ACC112 (cell line): ENCODE measurements around the gene KRTAP13-4.

Experiments
- H2AFZ ChIP-seq: fragments of 200-600 bp; sonication (generic); one replicate; pipeline ENCODE4 v1.6.0; 2017; ENCODE audit warnings: antibody characterized with exemption, low read length; ENCODE audit not compliant: unreplicated experiment
- H3K27ac ChIP-seq: fragments of 200-600 bp; sonication (generic); 2 replicates; pipeline ENCODE4 v1.5.1; 2014; ENCODE audit warnings: low read depth, mild to moderate bottlenecking, antibody characterized with exemption, low read length, moderate library complexity
- H3K27me3 ChIP-seq: fragments of 200-600 bp; sonication (generic); 2 replicates; pipeline ENCODE4 v1.6.1; 2014; ENCODE audit warnings: mild to moderate bottlenecking, antibody characterized with exemption, low read length, moderate library complexity, mixed read lengths; ENCODE audit not compliant: insufficient read depth
- H3K36me3 ChIP-seq: fragments of 200-600 bp; sonication (generic); 2 replicates; pipeline ENCODE4 v1.6.1; 2016; ENCODE audit warnings: mild to moderate bottlenecking, antibody characterized with exemption, low read length, moderate library complexity, mixed read lengths; ENCODE audit not compliant: insufficient read depth
- H3K4me1 ChIP-seq: fragments of 200-600 bp; sonication (generic); one replicate; pipeline ENCODE4 v1.6.1; 2016; ENCODE audit warnings: low read length, mixed read lengths; ENCODE audit not compliant: insufficient read depth, unreplicated experiment, control insufficient read depth
- H3K4me3 ChIP-seq: fragments of 200-600 bp; sonication (generic); 2 replicates; pipeline ENCODE4 v1.5.1; 2014; ENCODE audit warnings: mild to moderate bottlenecking, low read depth, low read length
- H3K79me2 ChIP-seq: fragments of 200-600 bp; sonication (generic); one replicate; pipeline ENCODE4 v1.6.0; 2016; ENCODE audit warnings: low read length; ENCODE audit not compliant: control insufficient read depth, unreplicated experiment, insufficient read depth

KRTAP13-4 gene, protein sequence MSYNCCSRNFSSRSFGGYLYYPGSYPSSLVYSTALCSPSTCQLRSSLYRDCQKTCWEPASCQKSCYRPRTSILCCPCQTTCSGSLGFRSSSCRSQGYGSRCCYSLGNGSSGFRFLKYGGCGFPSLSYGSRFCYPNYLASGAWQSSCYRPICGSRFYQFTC

DNA sequence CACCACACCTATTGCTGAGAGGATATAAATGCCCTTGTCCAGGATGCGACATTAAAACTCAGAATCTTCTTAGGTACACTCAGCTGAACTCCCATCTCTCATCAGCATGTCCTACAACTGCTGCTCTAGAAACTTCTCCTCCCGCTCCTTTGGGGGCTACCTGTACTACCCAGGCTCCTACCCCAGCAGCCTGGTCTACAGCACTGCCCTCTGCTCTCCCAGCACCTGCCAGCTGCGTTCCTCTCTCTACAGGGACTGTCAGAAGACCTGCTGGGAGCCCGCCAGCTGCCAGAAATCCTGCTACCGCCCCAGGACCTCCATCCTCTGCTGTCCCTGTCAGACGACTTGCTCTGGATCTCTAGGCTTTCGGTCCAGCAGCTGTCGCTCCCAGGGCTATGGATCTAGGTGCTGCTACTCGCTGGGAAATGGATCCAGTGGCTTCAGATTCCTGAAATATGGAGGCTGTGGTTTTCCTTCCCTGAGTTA is at the start of gene KRTAP13-4:
Gene KRTAP13-4, plus strand, starts transcription at position 51 of the 486 bp plus-strand sequence. Its CDS starts 56 bp downstream, at position 107.
- no peaks in the 10 kb centered on the region for H3K4me1 ChIP-seq
- peaks cover 2% of the 10 kb centered on the region; the same call in 1 of the 2 replicates for H3K27me3 ChIP-seq
- H2AFZ ChIP-seq = no peak within 1 kb of the TSS

DNA sequence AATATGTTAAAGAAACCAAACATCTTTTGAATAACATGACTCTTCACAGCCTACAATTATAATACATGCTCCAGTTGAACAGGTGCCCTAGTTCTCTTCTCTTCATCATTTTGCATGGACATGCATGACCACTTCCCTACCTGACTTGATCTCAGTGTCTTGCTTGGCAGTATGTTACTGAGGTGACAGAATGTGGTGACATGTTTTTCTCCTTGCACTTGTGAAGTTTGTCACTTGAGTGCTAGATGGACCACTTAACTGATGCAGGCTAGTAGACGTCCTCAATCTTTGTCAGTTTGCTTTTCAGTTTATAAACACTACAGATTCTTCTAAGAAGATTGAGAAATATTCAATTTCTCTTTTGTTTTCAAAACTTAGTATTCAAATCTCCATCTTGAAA is 47.8 kb upstream of the KRTAP13-4 start:
- no peaks in the 10 kb centered on the region for H3K4me1 ChIP-seq
- H3K4me3 ChIP-seq = no peak overlapping the region
- H3K27ac ChIP-seq = no peak overlapping the region
- no peaks in the 10 kb centered on the region for H3K27me3 ChIP-seq
- no peaks in the 10 kb centered on the region for H3K79me2 ChIP-seq
- H2AFZ ChIP-seq = no peak overlapping the region
- no peaks in the 10 kb centered on the region for H3K36me3 ChIP-seq

More for the DNA sequence above, at the start of gene KRTAP13-4:
- no peak within 1 kb of the TSS for H3K4me3 ChIP-seq
- H3K27ac ChIP-seq = no peak within 1 kb of the TSS
- no peaks in the 10 kb centered on the region for H3K79me2 ChIP-seq
- H3K36me3 ChIP-seq = no peaks in the 10 kb centered on the region

DNA sequence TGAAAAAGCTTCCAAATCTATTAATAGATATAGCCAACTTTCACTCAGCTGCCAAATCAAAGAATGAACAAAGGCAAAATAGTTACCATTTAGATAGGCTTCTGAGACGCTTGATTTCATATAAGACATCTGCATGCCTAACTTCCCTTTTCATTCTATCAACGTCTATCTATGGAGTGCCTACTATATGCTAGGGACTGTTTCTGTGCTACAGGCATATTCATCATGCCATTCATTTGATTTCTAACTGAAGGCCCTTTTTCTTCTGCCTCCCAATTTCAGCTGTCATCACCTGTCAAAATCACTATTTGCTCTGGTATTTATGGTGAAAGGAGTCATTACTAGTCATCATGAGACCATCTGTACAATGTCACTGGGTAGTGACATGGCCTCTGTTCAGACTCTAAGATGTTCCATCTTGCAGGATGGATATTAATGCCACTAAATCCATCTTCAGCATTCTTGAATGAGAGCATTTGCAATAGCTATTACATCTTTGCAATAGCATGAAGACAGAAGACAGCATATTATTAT is 38.5 kb upstream of the KRTAP13-4 start:
- no peaks in the 10 kb centered on the region for H3K27me3 ChIP-seq

DNA sequence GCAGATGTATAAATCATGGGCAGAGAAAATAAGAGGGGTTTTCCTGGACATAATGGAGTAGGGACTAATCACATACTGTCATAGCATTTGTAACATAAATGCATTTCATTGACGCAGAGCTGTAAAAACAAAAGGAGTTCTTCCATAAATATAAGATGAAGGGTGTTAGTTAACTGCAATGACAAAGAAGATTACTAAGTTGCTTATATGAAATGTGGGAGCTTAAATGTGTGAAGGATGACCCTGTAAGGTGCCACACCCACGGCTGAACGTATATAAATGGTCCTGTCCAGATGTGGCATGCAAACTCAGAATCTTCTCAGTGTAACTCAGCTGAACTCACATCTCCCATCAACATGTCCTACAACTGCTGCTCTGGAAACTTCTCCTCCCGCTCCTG is 34.3 kb upstream of the KRTAP13-4 start, which contains the start of gene KRTAP13-1:
Gene KRTAP13-1, plus strand, starts transcription at position 301 of the 400 bp plus-strand sequence. Its CDS starts 56 bp downstream, at position 357.
- H3K79me2 ChIP-seq = no peaks in the 10 kb centered on the region
- no peaks in the 10 kb centered on the region for H3K36me3 ChIP-seq
- H3K27me3 ChIP-seq = no peaks in the 10 kb centered on the region
- H3K4me1 ChIP-seq = no peaks in the 10 kb centered on the region
- no peak within 1 kb of the TSS for H3K27ac ChIP-seq
- no peak within 1 kb of the TSS for H3K4me3 ChIP-seq
- no peak within 1 kb of the TSS for H2AFZ ChIP-seq

More for the DNA sequence above, 38.5 kb upstream of the KRTAP13-4 start:
- H3K36me3 ChIP-seq = no peaks in the 10 kb centered on the region
- H2AFZ ChIP-seq = no peak overlapping the region
- no peaks in the 10 kb centered on the region for H3K79me2 ChIP-seq
- H3K27ac ChIP-seq = no peak overlapping the region
- H3K4me1 ChIP-seq = no peaks in the 10 kb centered on the region
- no peak overlapping the region for H3K4me3 ChIP-seq

DNA sequence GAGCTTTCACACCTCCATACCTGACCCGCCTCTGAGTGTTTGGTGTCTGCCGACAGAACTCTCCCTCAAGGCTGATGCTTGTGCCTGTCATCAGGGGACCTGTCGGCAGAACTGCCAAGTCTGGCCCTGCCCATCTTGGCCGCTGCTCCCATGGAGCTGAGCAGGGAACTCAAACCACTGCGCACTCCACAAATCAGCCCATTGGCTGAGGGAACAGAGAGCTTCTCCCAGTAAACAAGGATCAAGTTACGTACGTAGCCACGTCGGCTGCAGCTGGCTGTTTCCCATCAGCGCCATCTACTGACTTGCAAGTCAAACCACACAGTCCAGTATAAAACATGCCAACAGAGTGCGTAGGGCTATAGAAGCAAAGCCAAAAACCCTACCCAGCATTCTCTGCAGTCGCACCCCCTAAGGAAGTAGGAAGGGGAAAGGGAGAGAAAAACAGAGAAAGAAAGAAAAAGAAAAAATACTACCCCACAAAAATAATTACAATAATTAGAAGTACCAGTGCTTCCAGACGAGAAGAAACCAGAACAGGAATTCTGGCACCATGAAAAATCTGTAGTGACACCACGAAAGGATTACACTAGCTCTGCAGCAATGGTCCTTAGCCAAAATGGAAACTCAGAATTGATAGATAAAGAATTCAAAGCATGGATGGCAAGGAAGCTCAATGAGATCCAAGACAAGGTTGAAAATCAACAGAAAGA is 21.1 kb upstream of the KRTAP13-4 start:
- no peak overlapping the region for H3K4me3 ChIP-seq
- no peaks in the 10 kb centered on the region for H3K36me3 ChIP-seq
- no peaks in the 10 kb centered on the region for H3K79me2 ChIP-seq
- no peaks in the 10 kb centered on the region for H3K27me3 ChIP-seq
- H3K27ac ChIP-seq = no peak overlapping the region
- no peaks in the 10 kb centered on the region for H3K4me1 ChIP-seq
- H2AFZ ChIP-seq = no peak overlapping the region

DNA sequence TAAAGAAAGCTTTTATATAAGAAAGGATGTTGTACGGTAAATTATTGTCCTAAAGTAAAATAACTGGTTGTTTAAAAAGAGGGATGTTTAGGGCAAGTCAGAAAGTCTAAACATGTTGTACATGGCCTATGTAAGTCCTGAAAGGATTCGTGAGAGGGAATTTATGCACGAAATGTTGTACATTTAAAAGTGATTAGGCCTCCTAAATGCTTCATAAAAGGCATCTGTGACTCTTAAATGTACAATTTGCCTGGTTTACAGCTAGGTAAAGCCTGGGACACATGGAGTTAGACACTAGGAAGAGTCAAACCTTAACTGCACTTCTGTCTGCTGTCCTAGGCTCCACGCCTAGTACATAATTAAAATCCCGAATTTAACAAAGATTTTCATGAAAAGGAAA is 14.0 kb upstream of the KRTAP13-4 start:
- Histone ChIP-seq H3K27me3 (no peaks in the 10 kb centered on the region), H2AFZ (no peak overlapping the region), H3K4me3 (no peak overlapping the region), H3K4me1 (no peaks in the 10 kb centered on the region), H3K27ac (no peak overlapping the region), H3K79me2 (no peaks in the 10 kb centered on the region), H3K36me3 (no peaks in the 10 kb centered on the region)

DNA sequence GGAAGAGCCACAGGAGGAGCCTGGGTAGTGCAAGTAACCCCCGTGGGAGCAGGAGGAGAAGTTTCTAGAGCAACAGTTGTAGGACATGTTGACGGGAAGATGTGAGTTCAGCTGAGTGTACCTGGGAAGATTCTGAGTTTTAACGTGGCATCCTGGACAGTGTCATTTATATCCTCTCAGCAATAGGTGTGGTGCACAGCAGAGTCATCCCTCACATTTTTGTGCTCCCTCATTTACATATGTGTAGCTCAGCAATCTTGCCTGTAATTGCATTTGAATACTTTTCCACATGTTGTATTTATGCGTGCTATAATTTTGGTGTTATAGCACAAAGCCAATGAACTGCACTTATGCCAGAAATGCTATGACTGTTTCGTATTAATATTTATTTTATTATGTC is 4.2 kb upstream of the KRTAP13-4 start, which contains the start of gene KRTAP13-3:
Gene KRTAP13-3, minus strand, starts transcription at position 101 of the 400 bp plus-strand sequence. Its CDS starts 14 bp downstream, at position 87.
- Histone ChIP-seq H3K36me3 (no peaks in the 10 kb centered on the region), H3K27me3 (0 out of 2 replicates have a peak, but pooled peaks cover 2% of the 10 kb centered on the region), H3K27ac (no peak within 1 kb of the TSS), H3K4me1 (no peaks in the 10 kb centered on the region), H2AFZ (no peak within 1 kb of the TSS), H3K4me3 (no peak within 1 kb of the TSS), H3K79me2 (no peaks in the 10 kb centered on the region)

DNA sequence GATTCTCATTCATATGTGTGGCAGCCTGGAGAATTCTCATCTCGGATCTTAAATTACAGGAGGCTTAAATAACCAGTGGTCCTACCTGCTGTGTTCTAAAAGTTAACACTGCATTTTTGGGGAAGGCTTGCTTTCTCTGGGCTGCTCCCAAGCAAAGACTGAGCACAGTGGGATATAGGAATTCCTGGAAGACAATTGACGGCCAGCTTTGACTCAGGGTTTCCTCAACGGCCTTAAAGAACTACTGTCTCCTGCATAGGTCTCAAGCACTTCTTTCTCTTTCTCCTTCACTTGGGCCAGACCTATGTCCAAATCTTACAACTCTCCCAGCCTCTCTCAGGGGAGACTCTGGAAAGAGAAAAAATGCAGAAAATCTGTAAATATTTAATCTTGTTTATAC is 3.3 kb upstream of the KRTAP13-4 start:
- no peak overlapping the region for H3K27ac ChIP-seq
- no peaks in the 10 kb centered on the region for H3K79me2 ChIP-seq
- H3K36me3 ChIP-seq = no peaks in the 10 kb centered on the region
- H2AFZ ChIP-seq = no peak overlapping the region
- peaks cover 2% of the 10 kb centered on the region; the same call in 1 of the 2 replicates for H3K27me3 ChIP-seq
- H3K4me1 ChIP-seq = no peaks in the 10 kb centered on the region
- H3K4me3 ChIP-seq = no peak overlapping the region

DNA sequence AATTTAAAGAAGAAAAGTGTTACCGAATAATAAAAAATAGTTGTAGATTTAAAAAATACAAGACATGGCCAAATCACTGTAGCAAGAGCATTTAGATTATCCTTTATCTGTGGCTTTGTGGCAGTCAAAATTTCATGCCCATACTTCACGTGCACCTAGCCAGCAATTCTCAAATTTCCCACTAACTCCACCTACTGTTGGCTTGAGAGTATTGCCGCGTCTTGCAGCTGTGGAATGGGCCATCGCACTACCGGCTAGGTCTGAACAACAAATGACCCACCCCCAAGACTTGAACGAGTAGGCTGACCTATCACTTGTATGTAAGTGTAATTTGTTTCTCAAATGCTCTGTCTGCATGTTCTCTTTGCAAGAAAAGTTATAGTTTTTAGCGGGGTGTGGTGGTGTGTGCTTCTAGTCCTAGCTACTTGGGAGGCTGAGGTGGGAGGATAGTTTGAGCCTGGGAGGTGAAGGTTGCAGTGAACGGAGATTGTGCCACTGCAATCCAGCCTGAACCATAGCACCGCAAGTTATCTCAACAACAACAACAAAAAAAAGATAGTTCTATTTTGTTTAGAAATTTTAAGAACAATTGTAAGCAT is 4.1 kb downstream of the KRTAP13-4 start:
- Histone ChIP-seq H3K36me3 (no peaks in the 10 kb centered on the region), H3K27me3 (no peaks in the 10 kb centered on the region; the same call in 1 of the 2 replicates), H3K4me3 (no peak overlapping the region)

DNA sequence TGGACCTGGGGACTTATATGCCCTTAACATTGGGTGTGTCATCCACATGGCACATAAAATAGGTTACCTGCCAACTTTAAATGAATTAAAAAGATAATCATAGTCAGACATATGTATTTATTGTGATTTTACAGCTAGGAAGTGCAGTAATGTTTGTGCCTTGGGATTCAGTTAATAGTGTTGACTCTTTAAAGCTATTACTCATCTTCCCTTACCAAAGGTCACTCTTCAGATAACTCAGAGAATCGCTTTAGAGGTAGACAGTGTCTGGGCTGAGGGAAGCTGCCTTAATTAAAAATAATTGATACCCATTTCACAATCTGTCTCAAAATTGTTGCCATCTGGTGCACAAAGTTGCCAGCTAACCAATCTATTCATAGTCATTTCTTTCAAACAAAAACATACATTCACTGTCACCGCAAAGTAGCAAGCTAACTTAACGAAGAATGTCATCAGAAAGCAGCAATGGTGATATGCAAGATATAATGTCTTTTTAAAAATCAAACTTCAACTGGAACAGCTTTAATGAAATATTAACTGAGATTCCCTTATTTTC is 7.1 kb downstream of the KRTAP13-4 start:
- Histone ChIP-seq H2AFZ (no peak overlapping the region), H3K79me2 (no peaks in the 10 kb centered on the region), H3K4me3 (no peak overlapping the region), H3K27ac (no peak overlapping the region), H3K4me1 (no peaks in the 10 kb centered on the region), H3K36me3 (no peaks in the 10 kb centered on the region), H3K27me3 (no peaks in the 10 kb centered on the region)

More for the DNA sequence above, 4.1 kb downstream of the KRTAP13-4 start:
- H3K27ac ChIP-seq = no peak overlapping the region
- H3K79me2 ChIP-seq = no peaks in the 10 kb centered on the region
- H3K4me1 ChIP-seq = no peaks in the 10 kb centered on the region
- H2AFZ ChIP-seq = no peak overlapping the region
